Fibroblast of pulmonary artery (primary cell): ENCODE data around the gene NCKAP5.

ENCODE experiments used
- DNase-seq: peaks from one replicate; pipeline ENCODE4 v3.0.0-alpha.2; 2010; ENCODE audit warnings: low read depth
- H3K4me3 ChIP-seq: replicated peaks from 2 replicates; pipeline ENCODE4 v1.5.1; 2011; ENCODE audit warnings: low read depth, mild to moderate bottlenecking, control low read depth, low read length, moderate library complexity
- TF ChIP-seq, protein P1 (sequence below): IDR thresholded peaks from 2 replicates; pipeline ENCODE4 v1.5.1; 2011; ENCODE audit warnings: mild to moderate bottlenecking, control low read depth, low read length, inconsistent platforms; ENCODE audit errors: missing control alignments

The NCKAP5 gene

DNA sequence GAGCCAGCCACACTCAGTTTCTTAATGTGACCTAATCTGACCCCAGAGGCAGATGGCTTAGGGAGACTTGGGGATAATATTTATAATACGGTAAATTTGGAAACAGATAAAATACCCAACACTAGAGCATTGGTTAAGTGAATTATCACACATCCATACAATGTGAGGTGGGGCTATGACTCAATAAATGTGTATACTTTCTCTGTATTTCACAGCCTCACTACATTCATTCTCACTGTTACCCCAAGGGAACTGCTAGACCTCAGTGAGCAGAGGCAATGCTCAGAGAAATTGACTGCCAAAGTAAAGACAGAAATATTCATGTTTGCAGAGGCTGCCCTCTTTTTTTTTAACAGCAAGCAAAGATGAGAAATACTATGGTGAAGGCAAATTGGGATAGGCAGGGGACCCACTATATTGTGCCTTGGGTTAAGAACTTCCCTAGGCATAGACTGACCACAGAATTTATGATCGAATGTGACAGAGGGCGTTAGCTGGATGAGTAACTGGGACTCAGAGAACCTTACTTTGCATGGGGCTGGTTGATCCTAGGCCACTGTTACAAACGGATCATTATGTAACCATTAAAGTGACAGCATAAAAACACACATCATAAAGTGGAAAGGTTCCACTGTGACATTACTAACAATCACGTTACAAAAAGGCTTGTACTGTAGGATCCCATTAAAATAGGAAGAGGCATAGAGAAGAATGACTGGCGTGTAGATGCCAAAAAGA, 652.3 kb downstream of the NCKAP5 start:
- DNase-seq, result no peak
- no peak overlapping the region for H3K4me3 ChIP-seq
- TF ChIP-seq, protein P1, sequence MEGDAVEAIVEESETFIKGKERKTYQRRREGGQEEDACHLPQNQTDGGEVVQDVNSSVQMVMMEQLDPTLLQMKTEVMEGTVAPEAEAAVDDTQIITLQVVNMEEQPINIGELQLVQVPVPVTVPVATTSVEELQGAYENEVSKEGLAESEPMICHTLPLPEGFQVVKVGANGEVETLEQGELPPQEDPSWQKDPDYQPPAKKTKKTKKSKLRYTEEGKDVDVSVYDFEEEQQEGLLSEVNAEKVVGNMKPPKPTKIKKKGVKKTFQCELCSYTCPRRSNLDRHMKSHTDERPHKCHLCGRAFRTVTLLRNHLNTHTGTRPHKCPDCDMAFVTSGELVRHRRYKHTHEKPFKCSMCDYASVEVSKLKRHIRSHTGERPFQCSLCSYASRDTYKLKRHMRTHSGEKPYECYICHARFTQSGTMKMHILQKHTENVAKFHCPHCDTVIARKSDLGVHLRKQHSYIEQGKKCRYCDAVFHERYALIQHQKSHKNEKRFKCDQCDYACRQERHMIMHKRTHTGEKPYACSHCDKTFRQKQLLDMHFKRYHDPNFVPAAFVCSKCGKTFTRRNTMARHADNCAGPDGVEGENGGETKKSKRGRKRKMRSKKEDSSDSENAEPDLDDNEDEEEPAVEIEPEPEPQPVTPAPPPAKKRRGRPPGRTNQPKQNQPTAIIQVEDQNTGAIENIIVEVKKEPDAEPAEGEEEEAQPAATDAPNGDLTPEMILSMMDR, result no peak

DNA sequence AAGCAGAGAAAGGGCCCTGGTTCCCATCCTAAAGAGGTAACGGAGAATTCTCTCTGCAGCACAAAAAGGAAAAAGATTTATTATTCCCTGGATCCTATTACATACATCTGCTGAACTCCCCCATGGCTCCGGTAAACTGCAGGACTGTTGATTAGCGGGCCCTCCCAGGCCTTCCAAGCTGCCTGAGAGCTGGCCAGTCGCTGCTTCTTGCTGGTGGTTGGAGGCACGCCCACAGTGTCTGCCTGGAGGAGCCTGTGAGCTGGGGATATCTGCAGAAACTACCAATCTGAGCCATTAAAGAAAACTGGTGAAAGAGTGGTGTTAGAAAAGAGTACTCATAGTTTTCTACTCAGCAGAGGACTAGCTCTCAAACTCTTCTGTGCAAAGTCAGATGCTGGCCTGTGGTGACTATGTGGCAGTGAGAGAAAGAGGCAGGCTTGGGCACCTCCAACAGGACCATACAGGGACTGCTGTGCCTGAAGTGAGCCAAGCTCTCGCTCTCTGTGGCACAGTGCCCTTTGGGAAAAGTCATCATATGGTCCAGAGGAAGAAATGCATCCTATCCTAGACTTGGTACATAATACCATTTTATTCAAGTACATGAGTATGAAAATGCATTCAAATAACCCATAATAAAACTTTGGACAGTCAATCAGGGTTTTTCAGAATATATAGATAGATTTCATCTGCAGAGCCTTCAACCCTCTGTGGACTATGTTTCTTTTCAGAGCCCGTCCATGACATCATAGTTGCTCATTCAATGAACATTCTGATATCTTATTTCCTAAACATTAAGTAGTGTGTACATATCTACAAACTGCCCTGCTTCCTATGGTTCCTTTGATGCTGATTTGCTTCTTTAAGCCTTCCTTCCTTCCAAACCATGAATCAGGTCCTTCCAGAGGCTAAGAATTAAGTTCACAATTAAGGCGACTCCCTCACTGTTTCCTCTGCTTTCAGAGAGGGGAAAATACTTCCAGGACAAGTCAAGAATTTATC, 656.2 kb downstream of the NCKAP5 start:
- no peak overlapping the region for H3K4me3 ChIP-seq
- TF ChIP-seq, protein P1, result no peak
- peak; percentile 39 for DNase-seq

DNA sequence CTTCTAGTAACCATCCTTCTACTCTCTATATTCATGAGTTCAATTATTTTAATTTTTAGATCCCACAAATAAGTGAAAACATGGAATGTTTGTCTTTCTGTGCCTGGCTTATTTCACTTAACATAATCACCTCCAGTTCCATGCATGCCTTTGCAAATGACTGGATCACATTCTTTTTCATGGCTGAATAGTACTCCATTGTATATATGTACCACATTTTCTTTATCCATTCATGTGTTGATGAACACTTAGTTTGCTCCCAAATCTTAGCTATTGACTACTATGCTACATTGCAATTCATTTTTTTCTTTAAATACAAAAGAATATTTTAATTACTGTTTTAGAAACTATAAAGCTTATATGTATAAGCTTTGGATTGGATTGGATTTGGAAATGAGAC, 657.8 kb downstream of the NCKAP5 start:
- no peak overlapping the region for H3K4me3 ChIP-seq
- TF ChIP-seq, protein P1, result no peak
- DNase-seq, result no peak

DNA sequence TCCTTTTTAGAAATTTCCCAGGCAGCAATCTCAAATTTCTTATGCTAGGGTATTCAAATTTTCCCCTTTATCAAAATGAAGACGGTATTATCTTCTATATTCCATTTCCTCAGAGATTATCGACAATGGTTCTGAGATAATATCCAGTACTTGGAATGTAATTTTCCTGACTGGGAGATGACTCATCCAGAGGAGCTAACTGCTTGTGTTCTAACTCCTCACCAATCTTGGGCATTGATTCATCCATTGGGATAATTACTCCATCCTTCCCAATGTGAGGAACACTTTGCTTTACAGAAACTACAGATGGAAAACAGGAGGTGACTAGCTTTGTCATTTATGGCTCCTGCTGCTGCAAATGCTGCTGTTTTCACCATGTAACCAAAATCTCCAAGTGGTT, 658.8 kb downstream of the NCKAP5 start:
- peak; percentile 30 for DNase-seq
- TF ChIP-seq, protein P1, result no peak
- no peak overlapping the region for H3K4me3 ChIP-seq

DNA sequence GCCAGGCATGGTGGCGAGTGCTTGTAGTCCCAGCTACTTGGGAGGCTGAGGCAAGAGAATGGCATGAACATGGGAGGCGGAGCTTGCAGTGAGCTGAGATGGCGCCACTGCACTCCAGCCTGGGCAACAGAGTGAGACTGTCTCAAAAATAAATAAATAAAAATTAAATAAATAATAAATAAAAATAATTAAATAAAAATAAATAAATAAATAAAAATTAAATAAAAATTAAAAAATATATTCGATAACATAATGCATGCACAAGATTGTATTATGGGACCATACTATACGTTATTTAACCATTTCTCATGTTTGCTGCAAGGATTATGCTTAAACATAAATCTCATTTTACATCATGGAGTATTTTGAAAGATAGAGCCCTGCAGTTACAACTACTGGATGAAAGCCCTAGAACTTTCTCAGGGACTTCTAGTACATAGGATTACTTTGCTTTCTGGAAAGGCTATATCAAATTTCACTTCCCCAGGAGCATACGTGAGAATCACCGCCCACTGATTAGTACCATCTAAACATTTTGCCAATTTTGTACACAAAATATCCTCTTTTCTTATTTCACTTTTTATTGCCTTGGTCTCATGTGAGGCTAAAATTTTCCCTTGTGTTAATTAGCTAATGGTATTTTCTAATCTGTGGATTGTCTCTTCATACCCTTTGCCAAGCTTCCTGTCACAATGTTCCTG, 664.0 kb downstream of the NCKAP5 start:
- TF ChIP-seq, protein P1, result no peak
- DNase-seq, result no peak
- H3K4me3 ChIP-seq, result no peak overlapping the region

DNA sequence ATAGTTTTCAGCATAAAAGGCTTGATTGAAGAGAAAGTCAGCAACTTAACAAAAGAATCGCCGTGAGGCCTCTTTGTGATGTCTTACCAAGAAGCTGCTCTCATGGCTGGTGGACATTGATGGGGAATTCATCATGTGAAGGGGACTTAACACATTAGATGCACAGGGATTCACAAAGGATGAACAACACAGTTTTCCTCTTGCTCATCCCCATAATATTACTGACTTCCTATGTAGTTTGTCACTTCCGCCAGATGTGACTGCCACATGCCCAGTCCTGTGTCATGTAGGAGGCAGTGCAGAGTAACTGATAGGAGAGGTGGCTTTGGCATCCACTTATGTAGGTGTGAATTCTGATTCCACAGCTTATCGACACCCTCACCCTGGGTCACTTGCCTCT, 665.6 kb downstream of the NCKAP5 start:
- no peak for DNase-seq
- TF ChIP-seq, protein P1, result no peak
- no peak overlapping the region for H3K4me3 ChIP-seq
